Glomerular endothelial cell (primary cell): ENCODE data around the gene ZNF566. TPM values are rescaled to one million over a fixed set of nuclear protein-coding genes. Genes with fewer than 3 reads are reported as not detected.
"Not testable (repeated sequence)": the region's sequence is repeated elsewhere in the genome, so short reads cannot be mapped to it uniquely, and the experiment has no call there.

Source experiments
- DNase-seq: peaks from one replicate; pipeline ENCODE4 v3.0.0-alpha.2; 2011; ENCODE audit warnings: low read depth, low spot score; ENCODE audit errors: extremely low read depth
- total RNA-seq: library from RNA; depleted of rRNA; stranded (reverse); fragments of >200 nt; gene quantifications from 2 replicates; pipeline ENCODE4 v1.2.3, GENCODE V29; 2015

Gene ZNF566
- 4.0 and 11.1 TPM in 2 replicates for total RNA-seq

DNA sequence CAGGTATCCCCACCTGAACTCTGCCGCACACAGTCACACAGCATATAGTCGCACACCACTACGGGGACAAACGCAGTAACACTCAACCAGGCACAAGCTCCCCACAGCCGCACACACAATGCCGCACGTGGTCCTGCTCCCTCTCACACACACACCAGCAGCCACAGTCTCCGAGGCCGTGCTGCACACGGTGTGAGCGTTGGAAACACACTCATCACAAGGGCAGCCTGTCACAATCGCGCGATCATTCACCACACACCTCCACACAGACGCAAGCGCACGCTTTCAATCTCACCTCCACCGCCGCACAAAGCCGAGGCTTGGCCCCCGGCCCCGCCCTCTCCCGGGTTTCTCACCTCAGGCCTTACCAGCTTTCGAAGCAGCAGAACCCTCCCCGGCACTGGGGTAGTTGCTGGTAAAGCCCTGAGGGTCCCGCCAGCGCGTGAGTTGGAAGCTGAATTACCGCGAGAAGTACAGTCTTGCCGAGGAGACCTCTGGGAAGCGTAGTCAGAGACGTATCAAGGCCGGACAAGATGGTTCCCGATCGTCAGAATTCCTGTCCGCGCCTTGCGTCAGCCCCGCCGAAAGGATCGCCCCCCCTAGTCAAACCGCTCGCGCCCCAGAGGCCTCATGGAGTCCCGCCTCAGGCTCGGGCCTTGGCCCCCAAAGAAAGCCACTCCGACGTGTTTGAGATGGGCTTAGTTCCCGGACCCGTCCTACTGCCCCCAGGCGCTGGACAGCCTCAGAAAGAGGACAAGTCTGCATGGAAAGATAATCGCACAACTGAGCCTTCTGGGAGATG is at the start of gene ZNF566:
Gene ZNF566 (minus strand): TSS at position 444 of the 802 bp plus-strand sequence. CDS start 13,004 bp downstream, outside the sequence.
- DNase-seq = peak; percentile 81

DNA sequence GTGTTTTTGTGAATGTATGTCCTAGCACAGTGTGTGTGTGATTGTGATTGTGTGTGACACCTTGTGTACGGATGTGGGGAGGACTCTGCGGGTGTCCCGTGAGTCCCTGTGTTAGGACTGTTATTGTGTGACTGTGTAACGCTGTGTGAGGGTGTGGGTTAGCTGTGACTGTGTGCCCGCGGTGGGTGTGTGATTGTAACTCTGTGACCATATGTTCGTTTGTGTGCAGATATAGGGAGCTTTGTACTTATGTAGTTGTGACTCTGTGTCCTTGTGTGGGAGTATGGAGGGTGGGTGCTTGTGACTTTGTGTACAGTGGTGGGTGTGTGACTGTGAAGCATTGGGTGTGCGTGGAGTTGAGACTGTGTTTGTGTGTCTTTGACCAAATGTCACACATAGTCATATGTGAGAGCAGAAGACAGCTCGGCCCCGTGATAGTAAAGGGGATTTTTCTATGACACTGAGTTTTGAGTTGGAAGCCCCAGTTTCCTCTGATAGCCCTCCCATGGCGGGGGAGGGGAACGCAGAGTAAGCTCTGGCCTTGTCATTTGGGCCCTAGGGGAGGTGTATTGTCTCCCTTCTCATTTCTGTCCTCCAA is 39.7 kb upstream of the ZNF566 start:
- DNase-seq = no peak

DNA sequence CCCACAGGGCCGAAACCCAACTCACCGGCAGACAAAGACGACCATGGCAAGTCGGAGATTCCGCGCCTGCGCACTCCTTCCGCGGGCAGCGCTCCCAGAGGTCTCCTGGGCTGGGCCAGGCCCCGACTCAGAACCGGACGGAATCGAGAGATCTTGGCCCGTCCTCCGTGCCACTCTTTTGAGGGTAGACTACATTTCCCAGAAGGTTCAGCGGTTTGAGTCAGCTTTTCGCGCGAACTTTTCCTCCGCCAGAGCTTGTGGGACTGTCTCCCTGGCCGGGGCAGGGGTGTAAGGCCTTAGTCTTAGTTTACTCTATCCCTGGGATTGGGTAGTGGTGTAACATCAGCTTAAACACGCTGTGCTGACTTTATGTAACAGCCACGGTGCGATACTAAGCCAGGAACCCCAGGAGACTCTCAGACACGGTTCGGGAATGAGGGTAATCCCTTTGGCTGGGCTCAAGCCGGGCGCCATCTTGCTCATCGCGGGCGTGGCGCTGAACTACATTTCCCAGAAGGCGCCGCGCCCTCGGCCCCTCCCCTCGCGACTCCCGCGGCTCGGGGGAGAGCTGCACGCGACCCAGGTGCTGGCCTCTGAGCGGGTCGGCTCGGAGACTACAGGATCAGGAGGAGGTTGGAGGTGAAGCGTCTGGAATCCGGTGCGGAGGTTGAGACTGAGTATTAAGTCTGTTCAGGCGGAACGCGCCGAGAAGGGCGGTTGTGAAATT is 39.0 kb upstream of the ZNF566 start, which contains the start of gene ZNF260:
Gene ZNF260 (minus strand): TSS at position 78 of the 727 bp plus-strand sequence. CDS start 13,033 bp downstream, outside the sequence.
- peak; percentile 90 for DNase-seq

DNA sequence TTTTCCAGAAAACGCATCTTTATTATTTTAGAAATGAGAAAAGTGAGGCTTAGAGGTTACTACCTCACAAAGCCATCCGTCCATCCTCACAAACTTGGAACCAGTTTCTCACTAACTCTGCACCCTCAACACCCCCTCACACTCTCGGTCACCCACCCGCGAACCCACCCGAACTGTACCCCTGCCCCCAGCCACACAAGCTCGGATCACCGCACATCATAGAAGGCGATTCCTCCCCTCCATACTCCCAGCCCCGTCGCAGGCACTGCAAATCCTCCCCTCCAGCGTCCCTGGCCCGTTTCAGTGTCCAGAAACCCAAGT is 38.5 kb upstream of the ZNF566 start:
- DNase-seq = no peak

DNA sequence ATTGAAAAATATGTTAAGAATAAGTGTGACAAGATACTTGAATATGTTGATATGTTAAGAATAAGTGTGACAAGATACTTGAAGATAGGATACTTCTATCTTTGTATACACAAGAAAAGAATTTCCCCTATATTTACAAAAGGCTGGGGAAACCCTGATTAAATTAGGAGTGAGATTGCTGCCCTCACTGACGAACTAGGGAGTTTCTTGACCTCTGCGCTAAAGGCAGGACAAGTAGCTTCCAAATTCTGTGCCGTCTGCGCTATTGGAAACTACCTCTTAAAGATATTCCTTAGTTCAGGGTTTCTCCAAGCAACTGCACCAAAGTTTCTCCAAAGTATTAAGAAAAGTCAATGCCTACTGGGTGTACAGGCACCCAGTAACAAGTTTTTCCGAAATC is 38.0 kb upstream of the ZNF566 start:
- DNase-seq = no peak

DNA sequence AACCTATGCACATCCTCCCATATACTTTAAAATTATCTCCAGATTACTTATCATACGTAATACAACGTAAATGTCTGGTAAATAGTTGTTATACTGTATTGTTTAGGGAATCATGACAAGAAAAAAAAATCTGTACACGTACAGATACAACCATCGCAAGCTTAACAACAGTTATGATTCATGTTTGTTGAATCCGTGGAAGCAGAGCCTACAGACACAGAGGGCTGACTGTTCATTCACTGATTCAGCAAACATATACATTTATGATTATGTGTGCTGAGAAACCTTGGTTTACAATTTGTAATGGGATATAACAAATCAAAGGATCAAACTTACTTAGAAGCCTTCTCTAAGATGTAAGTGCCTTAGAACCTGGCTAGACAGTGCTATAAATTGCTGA is 37.2 kb upstream of the ZNF566 start:
- no peak for DNase-seq

DNA sequence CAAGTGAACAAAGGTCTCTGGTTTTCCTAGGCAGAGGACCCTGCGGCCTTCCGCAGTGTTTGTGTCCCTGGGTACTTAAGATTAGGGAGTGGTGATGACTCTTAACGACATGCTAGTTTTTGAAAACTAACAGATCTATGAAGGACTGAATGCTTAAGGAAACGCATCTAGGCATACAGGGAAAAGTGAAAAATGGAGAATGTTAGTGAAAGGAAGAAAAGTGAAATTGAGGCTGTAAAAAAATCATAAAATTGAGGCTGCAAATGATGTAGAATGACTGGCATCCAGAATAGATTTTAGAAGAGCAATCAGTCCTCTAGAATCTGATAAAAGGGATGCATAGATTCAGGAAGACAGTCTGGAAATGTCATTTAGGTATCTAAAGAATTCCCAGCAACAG is 35.3 kb upstream of the ZNF566 start:
- no peak for DNase-seq

DNA sequence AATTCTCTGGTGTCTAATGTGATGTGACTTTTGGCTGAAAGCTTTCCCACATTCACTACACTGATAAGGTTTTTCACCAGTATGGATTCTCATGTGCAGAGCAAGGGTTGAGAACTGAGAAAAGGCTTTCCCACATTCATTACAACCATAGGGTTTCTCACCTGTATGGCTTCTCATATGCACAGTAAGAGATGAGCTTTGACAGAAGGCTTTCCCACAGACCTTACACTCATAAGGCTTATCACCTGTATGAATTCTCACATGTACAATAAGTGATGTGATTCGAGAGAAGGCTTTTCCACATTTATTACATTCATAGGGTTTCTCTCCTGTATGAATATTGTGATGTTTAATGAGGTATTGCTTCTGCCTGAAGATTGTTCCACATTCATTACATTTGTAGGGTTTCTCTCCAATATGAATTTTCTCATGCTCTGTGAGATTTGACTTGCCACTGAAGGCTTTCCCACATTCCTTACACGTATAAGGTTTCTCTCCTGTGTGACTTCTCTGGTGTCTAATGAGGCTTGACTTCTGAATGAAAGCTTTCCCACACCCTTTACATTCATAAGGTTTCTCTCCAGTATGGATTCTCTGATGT is 24.8 kb upstream of the ZNF566 start:
- DNase-seq = no peak

DNA sequence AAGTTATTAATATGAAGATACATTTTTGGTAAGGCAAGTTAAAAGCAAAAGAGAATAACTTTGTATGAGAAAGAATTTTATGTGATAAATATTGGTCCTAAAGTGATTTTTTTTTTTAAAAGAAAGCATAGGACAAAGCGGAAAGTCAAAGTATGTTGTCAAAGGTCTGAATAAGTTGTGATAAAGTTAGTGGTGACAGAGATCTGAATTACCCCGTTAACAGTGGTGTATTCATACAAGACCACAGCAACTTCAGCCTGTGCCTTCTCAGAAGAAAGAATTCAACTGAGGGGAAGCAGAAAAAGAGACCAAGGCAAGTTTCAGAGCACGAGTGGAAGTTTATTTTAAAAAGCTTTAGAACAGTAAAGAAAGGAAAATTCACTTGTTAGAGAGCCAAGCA is 19.0 kb upstream of the ZNF566 start:
- DNase-seq = no peak

DNA sequence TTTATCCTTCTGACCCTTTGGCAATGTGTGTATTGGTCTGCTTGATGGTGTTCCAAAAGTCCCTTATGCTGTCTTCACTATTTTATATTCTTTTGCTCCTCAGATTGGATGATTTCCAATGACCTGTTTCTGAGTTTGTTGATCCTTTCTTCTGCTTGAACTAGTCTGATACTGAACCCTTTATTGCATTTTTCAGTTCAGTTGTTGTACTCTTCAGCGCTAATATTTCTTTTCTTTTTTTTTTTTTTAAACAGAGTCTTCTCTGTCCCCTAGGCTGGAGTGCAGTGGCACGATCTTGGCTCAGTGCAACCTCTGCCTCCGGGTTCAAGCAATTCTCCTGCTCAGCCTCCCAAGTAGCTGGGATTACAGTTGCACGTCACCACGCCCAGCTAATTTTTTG is 12.6 kb upstream of the ZNF566 start:
- no peak for DNase-seq

DNA sequence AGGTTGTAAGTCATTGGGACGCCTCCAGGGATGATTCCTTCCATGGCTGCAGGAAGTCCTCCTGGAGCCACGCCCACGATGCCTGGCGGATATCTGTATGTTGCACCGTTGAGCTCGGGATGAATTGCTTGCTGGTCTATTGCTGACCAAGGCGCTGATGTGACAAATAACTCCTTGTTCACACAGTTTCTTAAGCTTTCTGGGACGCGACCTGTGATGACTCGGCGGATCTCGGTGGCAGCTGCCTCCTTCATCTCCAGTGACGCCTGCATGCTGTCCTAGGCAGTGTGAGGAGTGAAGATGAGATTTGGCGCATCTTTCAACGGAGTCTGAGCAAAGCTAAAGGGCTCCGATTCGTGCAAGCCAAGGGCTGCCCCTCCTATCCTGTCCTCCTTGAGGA is 7.6 kb upstream of the ZNF566 start:
- DNase-seq = no peak

DNA sequence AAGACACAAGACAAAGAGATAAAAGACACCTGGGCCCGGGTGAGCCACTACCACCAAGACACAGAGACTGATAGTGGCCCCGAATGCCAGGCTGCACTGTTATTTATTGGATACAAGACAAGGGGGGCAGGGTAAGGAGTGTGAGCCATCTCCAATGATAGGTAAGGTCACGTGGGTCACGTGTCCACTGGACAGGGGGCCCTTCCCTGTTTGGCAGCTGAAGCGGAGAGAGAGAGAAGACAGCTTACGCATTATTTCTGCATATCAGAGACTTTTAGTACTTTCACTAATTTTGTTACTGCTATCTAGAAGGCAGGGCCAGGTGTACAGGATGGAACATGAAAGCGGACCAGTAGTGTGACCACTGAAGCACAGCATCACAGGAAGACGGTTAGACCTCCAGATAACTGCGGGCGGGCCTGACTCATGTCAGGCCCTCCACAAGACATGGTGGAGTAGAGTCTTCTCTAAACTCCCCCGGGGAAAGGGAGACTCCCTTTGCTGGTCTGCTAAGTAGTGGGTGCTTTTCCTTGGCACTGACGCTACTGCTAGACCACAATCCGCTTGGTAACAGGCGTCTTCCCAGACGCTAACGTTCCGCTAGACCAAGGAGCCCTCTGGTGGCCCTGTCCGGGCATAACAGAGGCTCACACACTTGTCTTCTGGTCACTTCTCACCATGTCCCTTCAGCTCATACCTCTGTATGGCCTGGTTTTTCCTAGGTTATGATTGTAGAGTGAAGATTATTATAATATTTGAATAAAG is 3.5 kb upstream of the ZNF566 start:
- not testable (repeated sequence) for DNase-seq

DNA sequence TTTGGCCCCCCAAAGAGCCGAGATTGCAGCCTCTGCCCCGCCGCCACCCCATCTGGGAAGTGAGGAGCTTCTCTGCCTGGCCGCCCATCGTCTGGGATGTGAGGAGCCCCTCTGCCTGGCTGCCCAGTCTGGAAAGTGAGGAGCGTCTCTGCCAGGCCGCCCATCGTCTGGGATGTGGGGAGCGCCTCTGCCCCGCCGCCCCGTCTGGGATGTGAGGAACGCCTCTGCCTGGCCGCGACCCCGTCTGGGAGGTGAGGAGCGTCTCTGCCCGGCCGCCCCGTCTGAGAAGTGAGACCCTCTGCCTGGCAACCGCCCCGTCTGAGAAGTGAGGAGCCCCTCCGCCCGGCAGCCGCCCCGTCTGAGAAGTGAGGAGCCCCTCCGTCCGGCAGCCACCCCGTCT is 1.5 kb upstream of the ZNF566 start:
- not testable (repeated sequence) for DNase-seq

DNA sequence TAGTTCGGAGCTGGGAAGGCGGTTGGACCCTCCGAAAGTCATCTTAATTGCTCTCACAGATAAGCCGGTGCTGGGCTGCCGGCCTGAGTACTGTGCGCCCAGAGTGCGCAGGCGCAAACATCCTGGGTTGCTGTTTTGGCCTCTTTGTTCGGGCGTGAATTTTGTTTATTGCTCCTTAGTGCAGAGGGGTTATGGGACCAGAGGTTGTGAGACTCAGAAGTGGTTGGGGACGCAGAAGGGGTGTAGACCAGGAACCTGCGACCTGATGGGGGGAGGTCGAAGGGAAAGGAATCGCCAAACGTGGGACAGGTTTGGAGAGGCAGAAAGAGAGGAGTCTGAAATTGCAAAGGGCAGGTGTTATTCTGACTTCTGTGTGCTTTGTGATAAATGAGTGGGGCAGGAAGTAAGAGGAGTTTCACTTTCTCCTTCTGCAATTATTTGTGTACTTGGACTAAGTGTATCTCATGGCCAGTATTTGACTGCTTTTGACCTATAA is 607 bp upstream of the ZNF566 start:
- peak; percentile 82 for DNase-seq

DNA sequence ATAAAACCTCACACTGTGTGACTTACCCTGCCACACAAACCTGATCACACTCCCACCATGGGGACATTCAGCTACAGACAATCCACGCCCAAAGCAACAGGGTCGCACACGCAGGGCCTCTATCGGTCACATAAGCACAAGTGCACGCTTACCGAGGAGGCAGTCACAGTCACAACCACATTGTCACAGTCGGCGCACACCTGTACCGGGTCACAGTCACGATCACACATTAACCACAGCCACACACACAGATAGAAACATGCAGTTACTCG is 579 bp downstream of the ZNF566 start:
- no peak for DNase-seq

DNA sequence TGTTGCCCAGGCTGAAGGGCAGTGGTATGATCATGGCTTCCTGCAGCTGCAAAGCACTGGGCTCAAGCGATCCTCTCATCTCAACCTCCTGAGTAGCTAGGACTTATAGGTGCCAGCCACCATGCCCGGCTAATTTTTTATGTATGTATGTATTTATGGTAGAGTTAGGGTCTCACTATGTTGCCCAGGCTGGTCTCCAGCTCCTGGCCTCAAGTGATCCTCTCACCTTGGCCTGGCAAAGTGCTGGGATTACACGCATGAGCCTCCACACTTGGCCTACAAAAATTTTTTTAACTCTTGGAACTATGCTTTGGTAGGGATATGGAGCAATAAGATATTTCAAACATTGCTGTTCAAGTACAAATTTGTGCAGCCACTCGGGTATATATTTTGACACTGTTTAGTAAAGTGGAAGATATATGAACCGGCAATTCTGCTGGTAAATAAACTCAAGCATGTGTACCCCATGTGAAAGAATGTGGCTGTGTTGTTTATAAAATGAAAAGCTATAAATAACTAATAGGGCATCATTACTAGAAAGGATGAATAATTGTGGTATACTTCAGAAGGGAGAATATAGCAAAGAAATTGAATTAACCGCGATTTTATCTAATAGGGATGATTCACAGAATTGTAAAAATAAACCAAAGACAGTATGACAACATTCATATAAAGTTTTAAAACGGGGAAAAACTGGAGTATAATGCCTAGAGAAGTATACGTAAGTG is 1.1 kb downstream of the ZNF566 start:
- no peak for DNase-seq

DNA sequence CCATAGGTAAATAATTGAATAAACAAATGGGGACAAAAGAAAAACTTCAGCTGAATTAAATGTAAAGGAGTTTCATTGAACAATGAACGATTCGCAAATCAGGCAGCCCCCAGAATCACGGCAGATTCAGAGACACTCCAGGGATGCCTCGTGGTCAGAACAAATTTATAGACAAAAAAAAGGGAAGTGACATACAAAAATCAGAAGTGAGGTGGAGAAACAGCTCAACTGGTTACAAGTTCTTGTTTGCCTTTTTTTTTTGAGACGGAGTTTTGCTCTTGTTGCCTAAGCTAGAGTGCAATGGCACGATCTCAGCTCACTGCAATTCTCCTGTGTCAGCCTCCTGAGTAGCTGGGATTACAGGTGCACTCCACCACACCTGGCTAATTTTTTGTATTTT is 5.7 kb downstream of the ZNF566 start:
- DNase-seq = no peak

DNA sequence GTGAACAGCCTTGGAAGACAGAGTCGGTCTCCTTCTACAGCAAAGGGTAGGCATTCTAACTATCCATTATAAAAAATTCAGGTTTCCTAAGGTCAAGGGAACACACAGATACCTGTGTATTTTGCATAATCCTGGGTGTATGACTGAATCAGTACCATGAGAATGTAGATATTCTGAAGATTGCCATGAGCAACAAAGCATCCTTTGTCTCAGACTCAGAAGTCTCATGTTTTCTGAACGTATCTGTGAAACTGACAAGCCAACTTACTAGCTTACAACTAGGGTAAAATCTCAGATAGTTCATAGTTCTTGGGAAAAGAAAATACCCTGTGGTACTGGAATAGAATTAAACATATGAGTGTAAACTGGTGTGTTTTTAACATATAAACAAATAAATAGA is 6.5 kb downstream of the ZNF566 start:
- no peak for DNase-seq

DNA sequence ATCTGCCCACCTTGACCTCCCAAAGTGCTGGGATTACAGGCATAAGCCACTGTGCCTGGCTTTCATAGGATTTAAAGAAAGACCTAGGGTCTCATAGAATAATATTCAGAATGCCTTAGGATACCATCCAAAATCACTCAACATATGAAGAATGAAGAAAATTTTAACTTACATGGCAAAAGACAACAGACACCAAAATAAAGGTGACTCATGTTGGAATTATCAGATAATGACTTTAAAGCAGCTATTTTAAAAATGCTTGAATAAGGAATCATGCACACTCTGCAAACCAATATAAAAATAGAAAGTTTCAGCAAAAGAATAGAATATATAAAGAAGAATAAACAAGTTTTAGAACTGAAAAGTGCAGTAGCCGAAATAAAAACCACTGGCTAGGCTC is 29.3 kb downstream of the ZNF566 start:
- DNase-seq = no peak

DNA sequence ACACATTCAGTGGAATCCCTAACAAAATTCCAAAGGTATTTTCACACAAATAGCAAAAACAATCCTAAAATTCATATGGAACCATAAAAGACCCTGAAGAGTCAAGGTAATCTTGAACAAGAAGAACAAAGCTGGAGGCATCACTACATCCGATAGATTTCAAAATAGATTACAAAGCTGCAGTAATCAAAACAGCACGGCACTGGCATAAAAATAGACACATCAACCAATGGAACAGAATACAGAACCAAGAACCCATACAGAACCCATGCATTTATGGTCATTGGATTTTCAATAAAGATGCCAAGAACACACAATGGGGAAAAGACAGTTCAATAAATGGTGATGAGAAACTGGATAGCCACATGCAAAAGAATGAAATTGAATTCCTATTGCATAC is 32.5 kb downstream of the ZNF566 start:
- DNase-seq = no peak
